Small intestine (tissue), 16 donors: Measurements from ENCODE around the gene FOXJ3. TPM values are rescaled to one million over a fixed set of nuclear protein-coding genes. Genes with fewer than 3 reads are reported as not detected.

Experiments used
- DNase-seq, 2 donors: peaks; one replicate each; pipeline versions ENCODE4 v3.0.0 to v3.0.0-alpha.2; 2013
- FAIRE-seq: peaks from 2 replicates; lab custom pipeline; 2012; peaks lifted over from hg19 to GRCh38; lab: Jason Lieb, UNC
- H3K27ac ChIP-seq, 3 donors: one replicate each; pipeline ENCODE4 v1.5.1; 2013; ENCODE audit warnings: low read length in 2 of 3, mild to moderate bottlenecking in 2 of 3, control low read depth in 1 of 3, inconsistent platforms in 1 of 3, low read depth in 1 of 3, moderate library complexity in 1 of 3
- H3K27me3 ChIP-seq, 3 donors: one replicate each; pipeline ENCODE4 v1.6.1; 2013; ENCODE audit warnings: low read length in 3 of 3, inconsistent platforms in 1 of 3; ENCODE audit not compliant: control insufficient read depth in 3 of 3, insufficient read depth in 3 of 3
- H3K36me3 ChIP-seq, 3 donors: one replicate each; pipeline ENCODE4 v1.6.1; 2013; ENCODE audit warnings: low read length in 3 of 3, inconsistent platforms in 1 of 3, low read depth in 1 of 3, mild to moderate bottlenecking in 1 of 3, moderate library complexity in 1 of 3; ENCODE audit not compliant: control insufficient read depth in 3 of 3, insufficient read depth in 2 of 3
- H3K4me1 ChIP-seq, 3 donors: one replicate each; pipeline ENCODE4 v1.6.1; 2013; ENCODE audit warnings: low read length in 2 of 3, inconsistent platforms in 1 of 3, low read depth in 1 of 3, mild to moderate bottlenecking in 1 of 3, moderate library complexity in 1 of 3; ENCODE audit not compliant: control insufficient read depth in 3 of 3, insufficient read depth in 2 of 3
- H3K4me3 ChIP-seq, 3 donors: one replicate each; pipeline ENCODE4 v1.5.1; 2013; ENCODE audit warnings: low read length in 3 of 3, control low read depth in 1 of 3, inconsistent platforms in 1 of 3, low read depth in 1 of 3, mild to moderate bottlenecking in 1 of 3, moderate library complexity in 1 of 3
- H3K9me3 ChIP-seq, 2 donors: one replicate each; pipeline ENCODE4 v1.6.1; 2013; ENCODE audit warnings: low read depth in 1 of 2, low read length in 1 of 2; ENCODE audit not compliant: control insufficient read depth in 2 of 2, insufficient read depth in 1 of 2
- WGBS, 3 donors: extraction: QIAGEN DNeasy Blood & Tissue Kit; methylation state at CpG; one replicate each; pipeline ENCODE4 v1.1.7; 2013; 5-methylcytosine and 5-hydroxymethylcytosine counted together
- long read RNA-seq, 10 donors: transcript quantifications; one replicate each; lab custom pipeline, GENCODE V29; 2026
- polyA plus RNA-seq, 4 donors: library from polyadenylated mRNA; stranded (reverse) in 3 of 4; unstranded in 1 of 4; fragments of 200-250 nt in 3 of 4; fragments of 120-200 nt in 1 of 4; gene quantifications; one replicate each; pipeline versions ENCODE4 v1.2.1 to v1.2.3, GENCODE V29; 2013
- donor health status: healthy with polysubstance abuse.
- donor health status: control.
- donor health status: control.
- donor health status: Bipolar disorder and iron deficiency.
- donor health status: healthy.

FOXJ3 gene
- polyA plus RNA-seq: 10 to 100 TPM; 13.9 to 38.3 (median 15.1) TPM
- long read RNA-seq, donor 1: 0 reads
- long read RNA-seq, donor 2, full-length matches to known transcripts: 3 of 3 reads
- long read RNA-seq, donor 2, partial matches to known transcripts: 0 of 3 reads
- long read RNA-seq, donor 2, other reads (novel, unspliced or antisense): 0 of 3 reads
- long read RNA-seq, donor 3, partial matches to known transcripts: 0 of 1 reads
- long read RNA-seq, donor 3, other reads (novel, unspliced or antisense): 0 of 1 reads
- long read RNA-seq, donor 4: 0 reads
- long read RNA-seq, donor 5, partial matches to known transcripts: 0 of 1 reads
- long read RNA-seq, donor 5, other reads (novel, unspliced or antisense): 0 of 1 reads
- long read RNA-seq, donor 6, partial matches to known transcripts: 0 of 2 reads
- long read RNA-seq, donor 6, other reads (novel, unspliced or antisense): 0 of 2 reads
- long read RNA-seq, donor 7: 0 reads
- long read RNA-seq, donor 8: 0 reads
- long read RNA-seq, donor 9: 0 reads
- long read RNA-seq, donor 10, full-length matches to known transcripts: 4 of 13 reads
- long read RNA-seq, donor 10, partial matches to known transcripts: 9 of 13 reads
- long read RNA-seq, donor 10, other reads (novel, unspliced or antisense): 0 of 13 reads

GRCh38 chr1:42335050-42335808, at the start of gene FOXJ3:
Gene FOXJ3, minus strand, starts transcription at chr1:42335235. Its CDS starts 24,142 bp downstream, at chr1:42311093.
- FAIRE-seq (no peak), DNase-seq (peak; percentile 89 to 98)
- Histone ChIP-seq H3K4me3 (peak within 1 kb of the TSS; percentile 93 to 97 (median 94)), H3K9me3 (no peaks in the 10 kb centered on the region), H3K36me3 (no peaks in the 10 kb centered on the region), H3K27ac (peak within 1 kb of the TSS; percentile 98 to 99 (median 99)), H3K27me3 (no peaks in the 10 kb centered on the region), H3K4me1 (peaks cover 2 to 28% (median 22%) of the 10 kb centered on the region in 3 donors)
- 0 to 1% (median 0%) methylated on average over 50 to 79 of the region's 79 CpGs for WGBS, 3 donors

- Histone ChIP-seq H3K27me3 (peaks cover 0 to 18% (median 0%) of the 10 kb centered on the region in 3 donors), H3K27ac (no peak overlapping the region), H3K9me3 (no peaks in the 10 kb centered on the region), H3K36me3 (no peaks in the 10 kb centered on the region), H3K4me3 (peak overlapping the region in 2 of 3 donors; percentile 20 to 69), H3K4me1 (no peaks in the 10 kb centered on the region)
- WGBS, 3 donors: 14% methylated on average over 8 of the region's 8 CpGs
- no peak for DNase-seq
- FAIRE-seq: no peak
Observed at GRCh38 chr1:42381280-42381673, 46.2 kb upstream of the FOXJ3 start.

GRCh38 chr1:42380586-42381279, 45.7 kb upstream of the FOXJ3 start, which contains the start of gene RIMKLA:
Gene RIMKLA, plus strand, starts transcription at chr1:42380792. Its CDS starts 143 bp downstream, at chr1:42380935.
- FAIRE-seq (no peak), DNase-seq (peak; percentile 53 to 79)
- Histone ChIP-seq H3K4me1 (no peaks in the 10 kb centered on the region), H3K4me3 (peak within 1 kb of the TSS; percentile 24 to 69 (median 61)), H3K36me3 (no peaks in the 10 kb centered on the region), H3K9me3 (no peaks in the 10 kb centered on the region), H3K27me3 (peaks cover 0 to 18% (median 0%) of the 10 kb centered on the region in 3 donors), H3K27ac (no peak within 1 kb of the TSS)
- 0 to 1% (median 1%) methylated on average over 58 to 101 of the region's 101 CpGs for WGBS, 3 donors

- H3K36me3 ChIP-seq: no peaks in the 10 kb centered on the region
- peak overlapping the region; percentile 24 to 69 (median 51) for H3K4me3 ChIP-seq
- H3K9me3 ChIP-seq: no peaks in the 10 kb centered on the region
- H3K27ac ChIP-seq: no peak overlapping the region
- peaks cover 0 to 18% (median 0%) of the 10 kb centered on the region in 3 donors for H3K27me3 ChIP-seq
- no peaks in the 10 kb centered on the region for H3K4me1 ChIP-seq
- FAIRE-seq (no peak), DNase-seq (peak in 1 of 2 donors; percentile 21)
- 2 to 3% (median 3%) methylated on average over 28 to 34 of the region's 34 CpGs for WGBS, 3 donors
Observed at GRCh38 chr1:42379794-42380585, 45.0 kb upstream of the FOXJ3 start.

GRCh38 chr1:42372796-42373195, 37.8 kb upstream of the FOXJ3 start:
- H3K27me3 ChIP-seq: no peaks in the 10 kb centered on the region

GRCh38 chr1:42370876-42371549, 36.0 kb upstream of the FOXJ3 start:
- FAIRE-seq (no peak), DNase-seq (peak; percentile 18 to 31)
- Histone ChIP-seq H3K4me1 (peaks cover 2 to 9% (median 3%) of the 10 kb centered on the region in 3 donors), H3K4me3 (no peak overlapping the region), H3K27me3 (no peaks in the 10 kb centered on the region), H3K27ac (no peak overlapping the region), H3K36me3 (no peaks in the 10 kb centered on the region), H3K9me3 (no peaks in the 10 kb centered on the region)

More at GRCh38 chr1:42372796-42373195, 37.8 kb upstream of the FOXJ3 start:
- Histone ChIP-seq H3K27ac (no peak overlapping the region), H3K4me3 (no peak overlapping the region), H3K4me1 (peaks cover under 1 to 8% (median 3%) of the 10 kb centered on the region in 3 donors), H3K36me3 (no peaks in the 10 kb centered on the region), H3K9me3 (no peaks in the 10 kb centered on the region)
- FAIRE-seq: no peak
- DNase-seq: no peak
- 78 to 85% (median 84%) methylated on average over 2 of the region's 2 CpGs for WGBS, 3 donors

GRCh38 chr1:42369471-42369870, 34.4 kb upstream of the FOXJ3 start:
- H3K27ac ChIP-seq: no peak overlapping the region
- no peaks in the 10 kb centered on the region for H3K36me3 ChIP-seq
- WGBS, 3 donors: 86 to 94% (median 91%) methylated on average over 1 of the region's 1 CpG
- no peak for DNase-seq
- H3K4me1 ChIP-seq: peaks cover 2 to 9% (median 3%) of the 10 kb centered on the region in 3 donors
- H3K27me3 ChIP-seq: no peaks in the 10 kb centered on the region
- no peaks in the 10 kb centered on the region for H3K9me3 ChIP-seq
- no peak overlapping the region for H3K4me3 ChIP-seq
- FAIRE-seq: no peak
